Measurements from ENCODE around the gene FOXE1.
A peak's percentile ranks its signal among the peaks of the same experiment; 100 is the strongest.

Gene FOXE1

GRCh38 chr9:97830884-97831829, 21.9 kb upstream of the FOXE1 start:
- H3K4me3 ChIP-seq (replicated peaks in 1 of 2; ENCODE audit: low read depth in 2 of 2, low read length in 2 of 2): no peak overlapping the region
- peak in 1 of 2 donors; percentile 14 for DNase-seq (ENCODE audit: low read depth in 2 of 2)
- TF ChIP-seq, protein P1, sequence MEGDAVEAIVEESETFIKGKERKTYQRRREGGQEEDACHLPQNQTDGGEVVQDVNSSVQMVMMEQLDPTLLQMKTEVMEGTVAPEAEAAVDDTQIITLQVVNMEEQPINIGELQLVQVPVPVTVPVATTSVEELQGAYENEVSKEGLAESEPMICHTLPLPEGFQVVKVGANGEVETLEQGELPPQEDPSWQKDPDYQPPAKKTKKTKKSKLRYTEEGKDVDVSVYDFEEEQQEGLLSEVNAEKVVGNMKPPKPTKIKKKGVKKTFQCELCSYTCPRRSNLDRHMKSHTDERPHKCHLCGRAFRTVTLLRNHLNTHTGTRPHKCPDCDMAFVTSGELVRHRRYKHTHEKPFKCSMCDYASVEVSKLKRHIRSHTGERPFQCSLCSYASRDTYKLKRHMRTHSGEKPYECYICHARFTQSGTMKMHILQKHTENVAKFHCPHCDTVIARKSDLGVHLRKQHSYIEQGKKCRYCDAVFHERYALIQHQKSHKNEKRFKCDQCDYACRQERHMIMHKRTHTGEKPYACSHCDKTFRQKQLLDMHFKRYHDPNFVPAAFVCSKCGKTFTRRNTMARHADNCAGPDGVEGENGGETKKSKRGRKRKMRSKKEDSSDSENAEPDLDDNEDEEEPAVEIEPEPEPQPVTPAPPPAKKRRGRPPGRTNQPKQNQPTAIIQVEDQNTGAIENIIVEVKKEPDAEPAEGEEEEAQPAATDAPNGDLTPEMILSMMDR (IDR thresholded peaks at IDR 0.05; ENCODE audit: low read depth, low read length): no peak

DNA sequence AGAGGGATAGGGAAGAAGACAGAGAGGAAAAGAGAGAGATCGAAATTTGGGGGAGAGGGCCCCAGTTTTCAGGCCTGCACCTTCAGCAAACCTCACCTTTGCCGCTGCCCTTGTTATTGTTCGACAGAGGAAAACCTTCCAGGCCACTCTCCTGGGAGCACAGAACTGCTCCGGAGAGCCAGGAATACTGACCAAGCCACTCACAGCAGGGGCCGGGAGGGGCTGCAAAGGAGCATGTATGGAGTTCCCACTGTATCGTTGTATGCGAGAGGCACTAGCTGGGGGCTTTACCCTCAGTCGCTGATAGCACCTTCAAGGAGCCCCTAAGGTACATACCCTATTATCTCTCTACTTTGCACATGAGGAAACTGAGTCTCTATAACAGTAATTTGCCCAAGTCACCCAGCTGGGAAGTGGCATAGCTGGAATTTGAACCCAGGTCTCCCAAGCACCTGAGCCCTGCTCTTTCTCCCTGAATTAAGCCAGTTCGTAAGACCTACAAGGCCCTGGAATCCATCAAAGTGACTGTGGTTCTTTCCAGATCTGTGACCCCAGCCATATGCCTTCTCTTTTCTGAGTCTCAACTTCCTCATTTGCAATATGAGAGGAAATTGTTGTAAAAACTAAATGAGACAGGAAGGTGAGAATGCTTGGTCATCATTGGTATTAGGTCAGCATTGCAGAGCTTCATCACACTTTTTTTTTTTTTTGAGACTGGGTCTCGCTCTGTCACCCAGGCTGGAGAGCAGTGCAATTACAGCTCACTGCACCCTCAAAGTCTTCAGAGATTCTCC, 21.0 kb upstream of the FOXE1 start:
- no peak for DNase-seq (ENCODE audit: low read depth in 2 of 2)
- TF ChIP-seq, protein P1 (IDR thresholded peaks at IDR 0.05; ENCODE audit: low read depth, low read length): no peak
- no peak overlapping the region for H3K4me3 ChIP-seq (replicated peaks in 1 of 2; ENCODE audit: low read depth in 2 of 2, low read length in 2 of 2)

- TF ChIP-seq, protein P1 (IDR thresholded peaks at IDR 0.05; ENCODE audit: low read depth, low read length): no peak
- H3K4me3 ChIP-seq (replicated peaks in 1 of 2; ENCODE audit: low read depth in 2 of 2, low read length in 2 of 2): no peak overlapping the region
- DNase-seq (ENCODE audit: low read depth in 2 of 2): peak; percentile 30 to 32
These were observed 12.5 kb upstream of the FOXE1 start for GRCh38 chr9:97840521-97840920.

GRCh38 chr9:97842960-97843359, 10.1 kb upstream of the FOXE1 start:
- DNase-seq (ENCODE audit: low read depth in 2 of 2): no peak
- TF ChIP-seq, protein P1 (IDR thresholded peaks at IDR 0.05; ENCODE audit: low read depth, low read length): no peak

GRCh38 chr9:97845130-97845529, 7.9 kb upstream of the FOXE1 start:
- H3K4me3 ChIP-seq (replicated peaks in 1 of 2; ENCODE audit: low read depth in 2 of 2, low read length in 2 of 2): no peak overlapping the region
- TF ChIP-seq, protein P1 (IDR thresholded peaks at IDR 0.05; ENCODE audit: low read depth, low read length): no peak
- peak in 1 of 2 donors; percentile 27 for DNase-seq (ENCODE audit: low read depth in 2 of 2)

More at GRCh38 chr9:97842960-97843359, 10.1 kb upstream of the FOXE1 start:
- H3K4me3 ChIP-seq (replicated peaks in 1 of 2; ENCODE audit: low read depth in 2 of 2, low read length in 2 of 2): no peak overlapping the region

- no peak for DNase-seq (ENCODE audit: low read depth in 2 of 2)
- TF ChIP-seq, protein P1 (IDR thresholded peaks at IDR 0.05; ENCODE audit: low read depth, low read length): no peak
- no peak overlapping the region for H3K4me3 ChIP-seq (replicated peaks in 1 of 2; ENCODE audit: low read depth in 2 of 2, low read length in 2 of 2)
These were observed 7.3 kb upstream of the FOXE1 start for GRCh38 chr9:97845763-97846162.
